AG09319 (cell line): Measurements from ENCODE around the gene RBM22.

Experiments
- DNase-seq: peaks from one replicate; pipeline ENCODE4 v3.0.0-alpha.2; 2010; ENCODE audit warnings: low read depth; ENCODE audit errors: extremely low read depth
- CTCF ChIP-seq: IDR thresholded peaks from 2 replicates; pipeline ENCODE4 v1.5.1; 2011; ENCODE audit warnings: low read depth, mild to moderate bottlenecking, inconsistent platforms, low read length, moderate library complexity

Gene RBM22

GRCh38 chr5:150692276-150692675 is 8.6 kb downstream of the RBM22 start:
- no peak for TF ChIP-seq CTCF
- no peak for DNase-seq

GRCh38 chr5:150690760-150691159 is 10.1 kb downstream of the RBM22 start:
- no peak for DNase-seq
- no peak for TF ChIP-seq CTCF

- no peak for DNase-seq
- no peak for TF ChIP-seq CTCF
Measured at GRCh38 chr5:150689120-150689519, 11.7 kb downstream of the RBM22 start.

GRCh38 chr5:150676578-150676977 is 24.3 kb downstream of the RBM22 start:
- TF ChIP-seq CTCF = no peak
- DNase-seq = no peak

GRCh38 chr5:150675069-150675468 is 25.8 kb downstream of the RBM22 start:
- no peak for DNase-seq
- no peak for TF ChIP-seq CTCF

- no peak; the same call in 1 of the 2 replicates for TF ChIP-seq CTCF
- DNase-seq = no peak
Measured at GRCh38 chr5:150674341-150674821, 26.5 kb downstream of the RBM22 start.

GRCh38 chr5:150672884-150673275 is 28.0 kb downstream of the RBM22 start:
- TF ChIP-seq CTCF = no peak
- no peak for DNase-seq
